SK-N-SH treated with all-trans-retinoic acid at 6 μM for 48 hours (cell line): ENCODE data around the gene MARVELD3.

ENCODE experiments used
- ATAC-seq: fragments of 200-7000 bp; cut with Tn5 transposase; 3 replicates; pipeline ENCODE4 v1.9.1; 2020; ENCODE audit warnings: mild to moderate bottlenecking, moderate library complexity
- ARNTL ChIP-seq: fragments of 450-650 bp; formaldehyde crosslinking; IDR thresholded peaks from 2 replicates; pipeline ENCODE4 v1.5.0; 2020; ENCODE audit warnings: low read depth, mild to moderate bottlenecking, moderate library complexity, borderline replicate concordance
- CREB5 ChIP-seq: fragments of 250-450 bp; sonication (Bioruptor Pico); IDR thresholded peaks from 2 replicates; pipeline ENCODE4 v1.5.1; 2020; ENCODE audit warnings: low read depth, mild to moderate bottlenecking, moderate library complexity
- CSDC2 ChIP-seq: fragments of 250-450 bp; sonication (Bioruptor Pico); IDR thresholded peaks from 2 replicates; pipeline ENCODE4 v1.5.0; 2020; ENCODE audit warnings: mild to moderate bottlenecking, moderate library complexity
- CSRNP3 ChIP-seq: fragments of 250-450 bp; sonication (Bioruptor Pico); IDR thresholded peaks from 2 replicates; pipeline ENCODE4 v1.5.1; 2021; ENCODE audit warnings: mild to moderate bottlenecking, moderate library complexity
- ESRRG ChIP-seq: fragments of 250-450 bp; sonication (Bioruptor Pico); IDR thresholded peaks from 2 replicates; pipeline ENCODE4 v1.6.1; 2021; ENCODE audit warnings: mild to moderate bottlenecking
- GLIS3 ChIP-seq: fragments of 250-450 bp; sonication (Bioruptor Pico); IDR thresholded peaks from 2 replicates; pipeline ENCODE4 v1.5.0; 2020; ENCODE audit warnings: mild to moderate bottlenecking, moderate library complexity
- ISL1 ChIP-seq: fragments of 250-450 bp; sonication (Bioruptor Pico); IDR thresholded peaks from 2 replicates; pipeline ENCODE4 v2.1.2; 2022; ENCODE audit warnings: mild to moderate bottlenecking, moderate library complexity
- OSR1 ChIP-seq: fragments of 250-450 bp; sonication (Bioruptor Pico); IDR thresholded peaks from 2 replicates; pipeline ENCODE4 v1.8.0; 2022; ENCODE audit warnings: moderate library complexity, mild to moderate bottlenecking, inconsistent platforms
- PPARA ChIP-seq: fragments of 250-450 bp; sonication (Bioruptor Pico); IDR thresholded peaks from 2 replicates; pipeline ENCODE4 v1.5.0; 2020; ENCODE audit warnings: mild to moderate bottlenecking, borderline replicate concordance
- RARB ChIP-seq: fragments of 250-450 bp; sonication (Bioruptor Pico); IDR thresholded peaks from 2 replicates; pipeline ENCODE4 v1.8.0; 2021; ENCODE audit warnings: mild to moderate bottlenecking, moderate library complexity
- SNAI2 ChIP-seq: fragments of 250-450 bp; sonication (Bioruptor Pico); IDR thresholded peaks from 2 replicates; pipeline ENCODE4 v1.5.0; 2020; ENCODE audit warnings: mild to moderate bottlenecking, moderate library complexity
- TOX ChIP-seq: fragments of 250-450 bp; sonication (Bioruptor Pico); IDR thresholded peaks from 2 replicates; pipeline ENCODE4 v1.8.0; 2021; ENCODE audit warnings: mild to moderate bottlenecking, moderate library complexity, borderline replicate concordance
- TSHZ2 ChIP-seq: fragments of 250-450 bp; sonication (Bioruptor Pico); IDR thresholded peaks from 2 replicates; pipeline ENCODE4 v1.5.0; 2020; ENCODE audit warnings: mild to moderate bottlenecking, moderate library complexity
- ZC3H10 ChIP-seq: fragments of 250-450 bp; sonication (Bioruptor Pico); IDR thresholded peaks from 2 replicates; pipeline ENCODE4 v1.5.1; 2021; ENCODE audit warnings: mild to moderate bottlenecking, moderate library complexity
- ZFP3 ChIP-seq: fragments of 250-450 bp; sonication (Bioruptor Pico); IDR thresholded peaks from 2 replicates; pipeline ENCODE4 v1.5.0; 2020; ENCODE audit warnings: mild to moderate bottlenecking, moderate library complexity
- ZFP30 ChIP-seq: fragments of 450-650 bp; formaldehyde crosslinking; IDR thresholded peaks from 2 replicates; pipeline ENCODE4 v1.5.0; 2022; ENCODE audit warnings: mild to moderate bottlenecking, moderate library complexity
- ZNF565 ChIP-seq: fragments of 450-650 bp; formaldehyde crosslinking; conservative IDR thresholded peaks from 2 replicates; pipeline ENCODE4 v1.5.0; 2020; ENCODE audit warnings: low read depth, mild to moderate bottlenecking, moderate library complexity
- ZNF70 ChIP-seq: fragments of 450-650 bp; formaldehyde crosslinking; IDR thresholded peaks from 2 replicates; pipeline ENCODE4 v1.5.0; 2020; ENCODE audit warnings: mild to moderate bottlenecking, moderate library complexity
- TF ChIP-seq, protein P1 (sequence below): fragments of 250-450 bp; sonication (Bioruptor Pico); IDR thresholded peaks from 2 replicates; pipeline ENCODE4 v1.8.0; 2021; ENCODE audit warnings: low read depth, mild to moderate bottlenecking, moderate library complexity, borderline replicate concordance
- TF ChIP-seq, protein P2 (sequence below): fragments of 250-450 bp; sonication (Bioruptor Pico); IDR thresholded peaks from 2 replicates; pipeline ENCODE4 v1.8.0; 2020; ENCODE audit warnings: mild to moderate bottlenecking, moderate library complexity, borderline replicate concordance

MARVELD3 gene

DNA sequence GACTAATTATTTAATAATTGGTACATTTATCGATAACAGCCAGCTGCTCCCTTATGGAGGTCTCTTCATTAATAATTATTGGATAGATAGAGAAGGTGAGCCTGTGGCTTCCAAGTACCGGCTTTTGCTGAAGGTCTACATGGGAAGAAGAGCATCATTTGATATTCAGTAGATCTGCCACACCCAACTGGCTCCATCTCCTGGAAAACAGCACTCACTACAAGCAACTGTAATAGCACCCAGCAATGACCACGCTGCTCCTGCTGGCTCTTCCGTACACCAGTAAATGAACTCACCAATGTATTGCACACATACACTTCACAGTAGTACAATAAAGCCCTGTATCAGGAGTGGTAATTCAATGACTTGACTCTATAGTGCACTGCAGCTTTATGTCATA is 19.5 kb downstream of the MARVELD3 start:
- no peak for TF ChIP-seq GLIS3 (CRISPR knock-in tag)
- TF ChIP-seq ISL1 (CRISPR knock-in tag): no peak
- TF ChIP-seq ZFP3: no peak
- TF ChIP-seq ZFP30 (CRISPR knock-in tag): no peak
- peak; percentile 84 for ATAC-seq

- TF ChIP-seq ARNTL (no peak), ZNF565 (no peak), CREB5 (no peak), OSR1 (CRISPR knock-in tag) (no peak), CSRNP3 (CRISPR knock-in tag) (no peak), RARB (CRISPR knock-in tag) (no peak), ESRRG (CRISPR knock-in tag) (no peak), CSDC2 (CRISPR knock-in tag) (no peak)
- TF ChIP-seq, protein P1, sequence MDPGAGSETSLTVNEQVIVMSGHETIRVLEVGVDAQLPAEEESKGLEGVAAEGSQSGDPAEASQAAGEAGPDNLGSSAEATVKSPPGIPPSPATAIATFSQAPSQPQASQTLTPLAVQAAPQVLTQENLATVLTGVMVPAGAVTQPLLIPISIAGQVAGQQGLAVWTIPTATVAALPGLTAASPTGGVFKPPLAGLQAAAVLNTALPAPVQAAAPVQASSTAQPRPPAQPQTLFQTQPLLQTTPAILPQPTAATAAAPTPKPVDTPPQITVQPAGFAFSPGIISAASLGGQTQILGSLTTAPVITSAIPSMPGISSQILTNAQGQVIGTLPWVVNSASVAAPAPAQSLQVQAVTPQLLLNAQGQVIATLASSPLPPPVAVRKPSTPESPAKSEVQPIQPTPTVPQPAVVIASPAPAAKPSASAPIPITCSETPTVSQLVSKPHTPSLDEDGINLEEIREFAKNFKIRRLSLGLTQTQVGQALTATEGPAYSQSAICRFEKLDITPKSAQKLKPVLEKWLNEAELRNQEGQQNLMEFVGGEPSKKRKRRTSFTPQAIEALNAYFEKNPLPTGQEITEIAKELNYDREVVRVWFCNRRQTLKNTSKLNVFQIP (CRISPR knock-in tag): no peak
- TF ChIP-seq, protein P2, sequence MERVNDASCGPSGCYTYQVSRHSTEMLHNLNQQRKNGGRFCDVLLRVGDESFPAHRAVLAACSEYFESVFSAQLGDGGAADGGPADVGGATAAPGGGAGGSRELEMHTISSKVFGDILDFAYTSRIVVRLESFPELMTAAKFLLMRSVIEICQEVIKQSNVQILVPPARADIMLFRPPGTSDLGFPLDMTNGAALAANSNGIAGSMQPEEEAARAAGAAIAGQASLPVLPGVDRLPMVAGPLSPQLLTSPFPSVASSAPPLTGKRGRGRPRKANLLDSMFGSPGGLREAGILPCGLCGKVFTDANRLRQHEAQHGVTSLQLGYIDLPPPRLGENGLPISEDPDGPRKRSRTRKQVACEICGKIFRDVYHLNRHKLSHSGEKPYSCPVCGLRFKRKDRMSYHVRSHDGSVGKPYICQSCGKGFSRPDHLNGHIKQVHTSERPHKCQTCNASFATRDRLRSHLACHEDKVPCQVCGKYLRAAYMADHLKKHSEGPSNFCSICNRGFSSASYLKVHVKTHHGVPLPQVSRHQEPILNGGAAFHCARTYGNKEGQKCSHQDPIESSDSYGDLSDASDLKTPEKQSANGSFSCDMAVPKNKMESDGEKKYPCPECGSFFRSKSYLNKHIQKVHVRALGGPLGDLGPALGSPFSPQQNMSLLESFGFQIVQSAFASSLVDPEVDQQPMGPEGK (CRISPR knock-in tag): no peak
- no peak for ATAC-seq
Observed at GRCh38 chr16:71647391-71647790, 21.4 kb downstream of the MARVELD3 start.

GRCh38 chr16:71648162-71648561 is 22.2 kb downstream of the MARVELD3 start:
- TF ChIP-seq ARNTL (no peak), TOX (no peak), SNAI2 (CRISPR knock-in tag) (no peak), ZNF70 (no peak), PPARA (CRISPR knock-in tag) (no peak), RARB (CRISPR knock-in tag) (no peak), TSHZ2 (no peak), ZC3H10 (CRISPR knock-in tag) (no peak), CREB5 (no peak), CSDC2 (CRISPR knock-in tag) (no peak)
- TF ChIP-seq, protein P2 (CRISPR knock-in tag): no peak
- ATAC-seq: no peak
